Astrocyte of the cerebellum (primary cell): ENCODE measurements around the gene USP48.
A peak's percentile ranks its signal among the peaks of the same experiment; 100 is the strongest.
"Not testable (repeated sequence)": the region's sequence is repeated elsewhere in the genome, so short reads cannot be mapped to it uniquely, and the experiment has no call there.

ENCODE experiments used
- DNase-seq: peaks from one replicate; pipeline ENCODE4 v3.0.0-alpha.2; 2011; ENCODE audit warnings: low read depth
- H3K4me3 ChIP-seq: 2 replicates; pipeline ENCODE4 v1.5.1; 2011; ENCODE audit warnings: mild to moderate bottlenecking, low read depth, low read length, moderate library complexity
- in situ Hi-C: cut with HindIII; loops from 2 replicates; pipeline ENCODE4 v1.10.0; 2017; ENCODE audit warnings: low sequenced_read_pairs
- TF ChIP-seq, protein P1 (sequence below): IDR thresholded peaks from 2 replicates; pipeline ENCODE4 v1.5.1; 2012; ENCODE audit warnings: low read length, low read depth, moderate library complexity, mild to moderate bottlenecking; ENCODE audit errors: missing control alignments

Gene USP48

GRCh38 chr1:21779613-21780521, 3.1 kb downstream of the USP48 start:
- in situ Hi-C loops = loop anchor here (5.0 kb wide), 1 partner anchor 72 kb away; no protein-coding TSS in a partner anchor
- DNase-seq = no peak
- no peak overlapping the region for H3K4me3 ChIP-seq
- TF ChIP-seq, protein P1, sequence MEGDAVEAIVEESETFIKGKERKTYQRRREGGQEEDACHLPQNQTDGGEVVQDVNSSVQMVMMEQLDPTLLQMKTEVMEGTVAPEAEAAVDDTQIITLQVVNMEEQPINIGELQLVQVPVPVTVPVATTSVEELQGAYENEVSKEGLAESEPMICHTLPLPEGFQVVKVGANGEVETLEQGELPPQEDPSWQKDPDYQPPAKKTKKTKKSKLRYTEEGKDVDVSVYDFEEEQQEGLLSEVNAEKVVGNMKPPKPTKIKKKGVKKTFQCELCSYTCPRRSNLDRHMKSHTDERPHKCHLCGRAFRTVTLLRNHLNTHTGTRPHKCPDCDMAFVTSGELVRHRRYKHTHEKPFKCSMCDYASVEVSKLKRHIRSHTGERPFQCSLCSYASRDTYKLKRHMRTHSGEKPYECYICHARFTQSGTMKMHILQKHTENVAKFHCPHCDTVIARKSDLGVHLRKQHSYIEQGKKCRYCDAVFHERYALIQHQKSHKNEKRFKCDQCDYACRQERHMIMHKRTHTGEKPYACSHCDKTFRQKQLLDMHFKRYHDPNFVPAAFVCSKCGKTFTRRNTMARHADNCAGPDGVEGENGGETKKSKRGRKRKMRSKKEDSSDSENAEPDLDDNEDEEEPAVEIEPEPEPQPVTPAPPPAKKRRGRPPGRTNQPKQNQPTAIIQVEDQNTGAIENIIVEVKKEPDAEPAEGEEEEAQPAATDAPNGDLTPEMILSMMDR = no peak

GRCh38 chr1:21778405-21778727, 4.6 kb downstream of the USP48 start:
- DNase-seq = no peak
- no peak overlapping the region for H3K4me3 ChIP-seq
- in situ Hi-C loops = no loop called here
- TF ChIP-seq, protein P1 = no peak

- in situ Hi-C loops, H3K4me3 ChIP-seq, DNase-seq: not testable (repeated sequence)
These were observed 6.0 kb downstream of the USP48 start for GRCh38 chr1:21776925-21777324.

DNA sequence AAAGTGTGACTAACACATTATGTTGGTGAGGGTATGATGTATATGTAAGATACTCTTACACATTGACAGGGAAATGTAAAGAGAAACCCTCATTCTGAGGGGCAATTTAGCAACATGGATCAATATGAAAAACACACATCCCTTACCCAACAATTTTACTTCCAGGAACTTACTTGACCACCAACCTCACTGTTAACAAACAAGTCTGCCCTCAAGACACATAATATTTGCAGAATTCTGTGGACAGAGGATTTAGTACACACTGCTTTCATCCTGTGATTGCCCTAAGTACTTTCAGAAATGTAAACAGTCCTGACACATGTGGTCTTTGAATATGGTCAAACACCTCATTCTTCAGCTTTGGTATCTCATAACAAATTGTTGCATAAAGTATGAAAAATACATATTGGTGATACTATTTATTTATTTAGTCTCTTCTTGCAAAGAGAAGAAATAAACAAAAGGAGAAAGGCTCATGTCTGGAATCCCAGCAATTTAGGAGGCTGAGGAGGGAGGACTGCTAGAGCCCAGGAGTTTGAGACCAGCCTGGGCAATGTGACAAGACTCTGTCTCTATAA, 6.9 kb downstream of the USP48 start:
- TF ChIP-seq, protein P1 = no peak
- H3K4me3 ChIP-seq = no peak overlapping the region
- in situ Hi-C loops = no loop called here
- DNase-seq = peak; percentile 11

- DNase-seq = no peak
- H3K4me3 ChIP-seq = no peak overlapping the region
- TF ChIP-seq, protein P1 = no peak
- in situ Hi-C loops = no loop called here
These were observed 7.4 kb downstream of the USP48 start for GRCh38 chr1:21775550-21775914.

- no peak for DNase-seq
- in situ Hi-C loops = no loop called here
- no peak overlapping the region for H3K4me3 ChIP-seq
- TF ChIP-seq, protein P1 = no peak
These were observed 8.0 kb downstream of the USP48 start for GRCh38 chr1:21774835-21775549.
